Natural killer cell treated with Interleukin-12 subunit alpha and Interleukin-12 subunit beta and Interleukin-15 and Interleukin-18, amount 100 ng/mL, for 72 hours (primary cell): ENCODE data around the gene SCYL2. TPM values are rescaled to one million over a fixed set of nuclear protein-coding genes. Genes with fewer than 3 reads are reported as not detected.

Experiments
- ATAC-seq, 2 donors: fragments of 150-1000 bp; cut with Tn5 transposase in 1 of 2; sonication (Bioruptor Pico), chemical (Tn5 transposase) in 1 of 2; 2 replicates each; pipeline ENCODE4 v1.10.0; 2021
- DNase-seq: peaks from one replicate; pipeline ENCODE4 v3.0.0; 2022; ENCODE audit warnings: low spot score
- H3K27ac Mint-ChIP-seq, 2 donors: 1 replicate in 1 of 2; 2 replicates in 1 of 2; pipeline ENCODE4 v1.8.0; 2022; ENCODE audit warnings: mixed read lengths in 2 of 2, mild to moderate bottlenecking in 1 of 2, moderate library complexity in 1 of 2
- H3K27me3 Mint-ChIP-seq, 2 donors: 1 replicate in 1 of 2; 2 replicates in 1 of 2; pipeline ENCODE4 v1.8.0; 2022; ENCODE audit warnings: mixed read lengths in 2 of 2
- H3K36me3 Mint-ChIP-seq: one replicate; pipeline ENCODE4 v1.8.0; 2022; ENCODE audit warnings: mixed read lengths
- H3K4me1 Mint-ChIP-seq, 2 donors: 1 replicate in 1 of 2; 2 replicates in 1 of 2; pipeline ENCODE4 v1.8.0; 2022; ENCODE audit warnings: low read depth in 2 of 2, mixed read lengths in 2 of 2, mild to moderate bottlenecking in 1 of 2
- H3K4me3 Mint-ChIP-seq: one replicate; pipeline ENCODE4 v1.8.0; 2022; ENCODE audit warnings: mixed read lengths
- H3K9me3 Mint-ChIP-seq: 2 replicates; pipeline ENCODE4 v1.8.0; 2022; ENCODE audit warnings: mixed read lengths
- total RNA-seq, 2 donors: library from RNA; stranded (reverse); gene quantifications; one replicate each; pipeline ENCODE4 v1.2.3, GENCODE V29; 2022

The SCYL2 gene
- total RNA-seq, 2 donors from 2014 or later, result 33.3 to 43.5 TPM

GRCh38 chr12:100356644-100357223 is 89.8 kb downstream of the SCYL2 start, which contains the start of gene SLC17A8:
Gene SLC17A8, plus strand, starts transcription at chr12:100357074. Its CDS starts 318 bp downstream, at chr12:100357392.
- H3K4me1 Mint-ChIP-seq, result no peaks in the 10 kb centered on the region
- no peak for DNase-seq
- H3K27ac Mint-ChIP-seq, result no peak within 1 kb of the TSS
- H3K36me3 Mint-ChIP-seq, result no peaks in the 10 kb centered on the region
- peaks cover 43 to 47% of the 10 kb centered on the region in 2 donors for H3K27me3 Mint-ChIP-seq
- no peaks in the 10 kb centered on the region for H3K9me3 Mint-ChIP-seq
- peak; percentile 36 to 58 for ATAC-seq
- H3K4me3 Mint-ChIP-seq, result no peak within 1 kb of the TSS

- no peaks in the 10 kb centered on the region for H3K9me3 Mint-ChIP-seq
- no peak overlapping the region for H3K4me3 Mint-ChIP-seq
- ATAC-seq (no peak), DNase-seq (no peak)
- H3K36me3 Mint-ChIP-seq, result no peaks in the 10 kb centered on the region
- H3K27me3 Mint-ChIP-seq, result peaks cover 37 to 39% of the 10 kb centered on the region in 2 donors
- H3K4me1 Mint-ChIP-seq, result no peaks in the 10 kb centered on the region
- no peak overlapping the region for H3K27ac Mint-ChIP-seq
Observed at GRCh38 chr12:100359248-100359647, 92.3 kb downstream of the SCYL2 start.

GRCh38 chr12:100359822-100360221 is 92.8 kb downstream of the SCYL2 start:
- Mint-ChIP-seq H3K27me3 (peaks cover 33 to 37% of the 10 kb centered on the region in 2 donors), H3K36me3 (no peaks in the 10 kb centered on the region), H3K27ac (no peak overlapping the region), H3K9me3 (no peaks in the 10 kb centered on the region), H3K4me1 (no peaks in the 10 kb centered on the region), H3K4me3 (no peak overlapping the region)
- ATAC-seq (no peak), DNase-seq (no peak)

- Mint-ChIP-seq H3K36me3 (no peaks in the 10 kb centered on the region), H3K4me3 (no peak overlapping the region), H3K27ac (no peak overlapping the region), H3K9me3 (no peaks in the 10 kb centered on the region), H3K4me1 (no peaks in the 10 kb centered on the region), H3K27me3 (peaks cover 31 to 34% of the 10 kb centered on the region in 2 donors)
- ATAC-seq (no peak), DNase-seq (no peak)
Observed at GRCh38 chr12:100360450-100360849, 93.5 kb downstream of the SCYL2 start.

- Mint-ChIP-seq H3K4me1 (no peaks in the 10 kb centered on the region), H3K27me3 (peaks cover 26 to 31% of the 10 kb centered on the region in 2 donors), H3K9me3 (no peaks in the 10 kb centered on the region), H3K36me3 (no peaks in the 10 kb centered on the region), H3K27ac (no peak overlapping the region), H3K4me3 (no peak overlapping the region)
- ATAC-seq (no peak), DNase-seq (no peak)
Observed at GRCh38 chr12:100364324-100364723, 97.3 kb downstream of the SCYL2 start.

- ATAC-seq (no peak), DNase-seq (no peak)
- H3K4me3 Mint-ChIP-seq, result no peak overlapping the region
- no peaks in the 10 kb centered on the region for H3K9me3 Mint-ChIP-seq
- no peaks in the 10 kb centered on the region for H3K36me3 Mint-ChIP-seq
- peaks cover 23 to 36% of the 10 kb centered on the region in 2 donors for H3K27me3 Mint-ChIP-seq
- no peaks in the 10 kb centered on the region for H3K4me1 Mint-ChIP-seq
- no peak overlapping the region for H3K27ac Mint-ChIP-seq
Observed at GRCh38 chr12:100365411-100365810, 98.4 kb downstream of the SCYL2 start.

- ATAC-seq, result no peak
- H3K27ac Mint-ChIP-seq, result no peak overlapping the region
- no peak for DNase-seq
- H3K4me3 Mint-ChIP-seq, result no peak overlapping the region
- no peaks in the 10 kb centered on the region for H3K36me3 Mint-ChIP-seq
- peaks cover 9 to 28% of the 10 kb centered on the region in 2 donors for H3K27me3 Mint-ChIP-seq
- H3K4me1 Mint-ChIP-seq, result no peaks in the 10 kb centered on the region
- no peaks in the 10 kb centered on the region for H3K9me3 Mint-ChIP-seq
Observed at GRCh38 chr12:100368066-100368465, 101.1 kb downstream of the SCYL2 start.

GRCh38 chr12:100371146-100371545 is 104.2 kb downstream of the SCYL2 start:
- DNase-seq (no peak), ATAC-seq (no peak)
- H3K27me3 Mint-ChIP-seq, result peaks cover 14 to 20% of the 10 kb centered on the region in 2 donors
- no peak overlapping the region for H3K4me3 Mint-ChIP-seq
- H3K4me1 Mint-ChIP-seq, result no peaks in the 10 kb centered on the region
- H3K9me3 Mint-ChIP-seq, result no peaks in the 10 kb centered on the region
- no peaks in the 10 kb centered on the region for H3K36me3 Mint-ChIP-seq
- no peak overlapping the region for H3K27ac Mint-ChIP-seq

- no peak for DNase-seq
- Mint-ChIP-seq H3K9me3 (no peaks in the 10 kb centered on the region), H3K27ac (no peak overlapping the region), H3K4me3 (no peak overlapping the region), H3K36me3 (no peaks in the 10 kb centered on the region), H3K4me1 (no peaks in the 10 kb centered on the region), H3K27me3 (peaks cover 11 to 16% of the 10 kb centered on the region in 2 donors)
- no peak for ATAC-seq
Observed at GRCh38 chr12:100372853-100373640, 106.1 kb downstream of the SCYL2 start.

- H3K4me3 Mint-ChIP-seq, result no peak overlapping the region
- DNase-seq (no peak), ATAC-seq (peak in 1 of 2 donors; percentile 50)
- H3K9me3 Mint-ChIP-seq, result no peaks in the 10 kb centered on the region
- peaks cover 5 to 7% of the 10 kb centered on the region in 2 donors for H3K27me3 Mint-ChIP-seq
- H3K4me1 Mint-ChIP-seq, result no peaks in the 10 kb centered on the region
- no peaks in the 10 kb centered on the region for H3K36me3 Mint-ChIP-seq
- H3K27ac Mint-ChIP-seq, result no peak overlapping the region
Observed at GRCh38 chr12:100375038-100375735, 108.2 kb downstream of the SCYL2 start.

- H3K27me3 Mint-ChIP-seq, result peaks cover 5 to 9% of the 10 kb centered on the region in 2 donors
- no peaks in the 10 kb centered on the region for H3K9me3 Mint-ChIP-seq
- no peak overlapping the region for H3K4me3 Mint-ChIP-seq
- no peaks in the 10 kb centered on the region for H3K36me3 Mint-ChIP-seq
- no peak for DNase-seq
- no peak for ATAC-seq
- H3K4me1 Mint-ChIP-seq, result no peaks in the 10 kb centered on the region
- no peak overlapping the region for H3K27ac Mint-ChIP-seq
Observed at GRCh38 chr12:100376161-100376560, 109.2 kb downstream of the SCYL2 start.

- H3K9me3 Mint-ChIP-seq, result no peaks in the 10 kb centered on the region
- no peaks in the 10 kb centered on the region for H3K36me3 Mint-ChIP-seq
- H3K4me1 Mint-ChIP-seq, result no peaks in the 10 kb centered on the region
Observed at GRCh38 chr12:100381379-100381778, 114.4 kb downstream of the SCYL2 start.

GRCh38 chr12:100382338-100382737 is 115.4 kb downstream of the SCYL2 start:
- DNase-seq (no peak), ATAC-seq (peak in 1 of 2 donors; percentile 17)
- H3K9me3 Mint-ChIP-seq, result no peaks in the 10 kb centered on the region
- no peaks in the 10 kb centered on the region for H3K4me1 Mint-ChIP-seq
- peaks cover 9 to 11% of the 10 kb centered on the region in 2 donors for H3K27me3 Mint-ChIP-seq
- no peak overlapping the region for H3K27ac Mint-ChIP-seq
- H3K36me3 Mint-ChIP-seq, result no peaks in the 10 kb centered on the region
- H3K4me3 Mint-ChIP-seq, result no peak overlapping the region

More at GRCh38 chr12:100381379-100381778, 114.4 kb downstream of the SCYL2 start:
- no peak overlapping the region for H3K4me3 Mint-ChIP-seq
- H3K27me3 Mint-ChIP-seq, result peaks cover 5 to 9% of the 10 kb centered on the region in 2 donors
- no peak for ATAC-seq
- DNase-seq, result no peak
- no peak overlapping the region for H3K27ac Mint-ChIP-seq
